NCI-H69 (cell line): ENCODE results near the gene FAM120C.
A peak's percentile ranks its signal among the peaks of the same experiment; 100 is the strongest.

Experiments used
- DNase-seq: peaks from one replicate; lab custom pipeline; 2025; lab: John Stamatoyannopoulos, UW

The FAM120C gene, protein sequence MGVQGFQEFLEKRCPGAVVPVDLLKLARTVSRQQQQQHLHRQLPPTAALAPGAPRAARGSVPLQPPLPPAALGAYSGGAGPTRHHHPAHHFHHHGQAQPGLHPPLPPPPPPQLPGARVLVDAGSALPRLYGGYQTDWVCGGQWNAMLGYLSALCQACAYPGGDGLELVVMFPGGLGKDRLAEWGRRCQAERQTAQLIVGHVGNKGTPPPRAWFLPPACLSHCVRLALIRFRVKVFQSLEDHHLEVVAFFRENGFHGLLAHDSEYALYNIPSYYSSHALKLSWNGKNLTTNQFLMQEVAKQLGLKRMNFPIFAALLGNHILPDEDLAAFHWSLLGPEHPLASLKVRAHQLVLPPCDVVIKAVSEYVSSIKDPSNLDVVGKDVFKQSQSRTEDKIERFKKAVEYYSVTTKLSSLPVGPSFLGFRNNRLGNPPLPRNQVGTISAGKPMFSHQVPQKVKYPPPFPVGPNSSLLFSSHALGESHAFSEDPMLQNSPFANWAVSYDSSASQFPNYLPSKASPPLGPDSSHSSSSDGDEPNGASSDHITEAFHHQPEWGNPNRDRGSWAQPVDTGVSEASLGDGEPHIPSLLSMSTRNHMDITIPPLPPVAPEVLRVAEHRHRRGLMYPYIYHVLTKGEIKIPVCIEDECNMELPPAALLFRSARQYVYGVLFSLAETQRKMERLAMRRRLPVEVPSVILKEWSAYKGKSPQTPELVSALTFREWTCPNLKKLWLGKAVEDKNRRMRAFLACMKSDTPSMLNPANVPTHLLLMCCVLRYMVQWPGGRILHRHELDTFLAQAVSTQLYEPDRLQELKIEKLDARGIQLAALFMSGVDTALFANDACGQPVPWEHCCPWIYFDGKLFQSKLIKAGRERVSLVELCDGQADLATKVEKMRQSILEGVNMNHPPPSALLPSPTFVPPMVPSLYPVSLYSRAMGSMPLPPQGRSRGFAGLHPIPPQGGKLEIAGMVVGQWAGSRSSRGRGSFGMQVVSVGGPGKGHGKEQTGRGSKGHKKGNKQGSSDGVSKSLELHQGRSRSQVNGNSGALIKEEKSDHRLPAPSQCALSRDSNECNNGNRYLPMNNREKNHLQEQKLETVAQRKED

DNA sequence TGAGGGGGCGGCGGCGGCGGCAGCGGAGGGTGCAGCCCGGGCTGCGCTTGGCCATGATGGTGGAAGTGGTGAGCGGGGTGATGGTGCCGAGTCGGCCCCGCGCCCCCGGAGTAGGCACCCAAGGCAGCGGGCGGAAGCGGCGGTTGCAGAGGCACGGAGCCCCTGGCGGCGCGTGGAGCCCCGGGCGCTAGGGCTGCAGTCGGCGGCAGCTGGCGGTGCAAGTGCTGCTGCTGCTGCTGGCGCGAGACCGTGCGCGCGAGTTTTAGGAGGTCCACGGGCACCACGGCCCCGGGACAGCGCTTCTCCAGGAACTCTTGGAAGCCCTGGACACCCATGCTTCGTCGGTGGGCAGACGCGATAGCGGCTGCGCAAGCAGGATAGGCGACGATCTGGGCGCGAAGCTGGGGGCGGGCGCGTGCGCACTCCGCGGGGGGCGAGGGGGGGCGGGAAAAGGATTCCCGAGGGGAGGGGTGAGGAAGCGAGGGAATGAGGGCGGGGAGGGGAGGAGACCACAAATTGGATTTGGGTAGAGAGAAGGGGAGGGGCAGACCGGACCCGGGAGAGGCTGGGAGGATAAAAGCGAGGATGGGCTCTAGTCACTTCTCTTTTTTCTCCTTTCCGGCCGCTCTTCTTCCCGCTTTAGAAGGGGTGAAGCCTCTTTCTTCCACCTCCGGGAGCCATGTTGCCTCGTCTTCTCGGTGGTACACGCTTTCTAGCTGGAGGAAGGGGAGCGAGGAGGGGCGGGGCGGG lies at the start of gene FAM120C:
Gene FAM120C, minus strand, starts transcription at position 391 of the 750 bp plus-strand sequence. Its CDS starts 56 bp downstream, at position 335.
- peak; percentile 88 for DNase-seq

DNA sequence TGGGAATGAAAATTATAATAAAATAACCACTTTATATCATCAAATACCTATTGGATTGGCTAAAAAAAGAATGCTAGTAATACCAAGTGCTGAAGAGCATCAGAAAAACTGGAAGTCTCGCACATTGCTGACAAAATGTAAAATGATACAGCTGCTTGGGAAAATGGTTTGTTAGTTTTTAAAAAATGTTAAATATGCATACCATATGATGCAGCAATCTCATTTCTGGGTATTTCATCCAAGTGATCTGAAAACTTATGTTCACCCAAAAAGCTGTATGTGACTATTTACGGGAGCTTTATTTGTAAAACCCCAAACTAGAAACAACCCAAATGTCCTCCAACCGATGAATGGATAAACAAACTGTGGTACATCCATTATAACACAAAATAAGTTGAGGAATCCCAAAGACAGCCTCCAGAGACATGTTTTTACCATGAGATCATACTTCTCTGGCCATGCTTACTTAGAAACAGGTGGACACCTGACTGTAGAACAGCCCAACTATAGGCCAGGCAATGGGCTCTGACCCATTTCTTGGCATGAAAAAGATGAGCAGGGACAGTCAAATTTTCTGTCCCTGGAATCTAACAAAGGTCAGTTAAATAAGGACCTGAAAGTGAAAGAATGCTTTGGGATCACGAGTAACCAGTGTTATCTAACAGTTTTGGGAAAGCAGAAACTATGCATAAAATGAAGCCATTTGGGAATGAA lies 47.5 kb upstream of the FAM120C start:
- no peak for DNase-seq

DNA sequence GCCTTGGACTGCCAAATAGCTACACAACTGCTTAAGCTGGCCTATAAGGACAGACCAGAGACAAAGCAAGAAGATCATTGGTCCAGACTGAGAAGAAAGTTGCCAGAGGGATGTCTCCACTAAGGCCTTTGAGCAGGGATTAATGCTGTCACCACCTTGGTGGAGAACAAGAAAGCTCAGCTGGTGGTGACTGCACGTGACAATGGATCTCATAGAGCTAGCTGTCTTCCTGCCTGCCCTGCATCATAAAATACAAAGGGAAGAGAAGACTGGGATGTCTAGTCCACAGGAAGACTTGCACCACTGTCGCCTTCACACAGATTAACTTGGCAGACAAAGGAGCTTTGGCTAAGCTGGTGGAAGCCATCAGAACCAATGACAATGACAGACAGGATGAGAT lies 40.5 kb upstream of the FAM120C start:
- DNase-seq, result peak; percentile 0

DNA sequence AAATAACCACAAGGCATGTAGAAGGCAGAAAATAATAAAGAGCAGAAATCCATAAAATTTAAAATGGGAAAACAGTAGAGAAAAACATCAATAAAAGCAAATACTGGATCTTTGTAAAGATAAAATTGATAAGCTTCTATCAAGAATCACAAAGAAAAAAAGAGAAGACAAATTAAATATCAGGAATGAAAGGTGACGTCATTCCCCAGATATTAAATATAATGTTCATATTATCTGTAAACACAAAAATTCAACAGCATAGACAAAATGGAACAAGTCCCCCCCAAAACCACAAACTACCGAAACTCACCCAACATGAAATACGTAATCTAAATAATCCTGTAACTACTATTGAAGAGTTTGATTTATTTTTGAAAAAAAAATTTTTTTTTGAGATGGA lies 30.5 kb upstream of the FAM120C start:
- DNase-seq, result no peak

DNA sequence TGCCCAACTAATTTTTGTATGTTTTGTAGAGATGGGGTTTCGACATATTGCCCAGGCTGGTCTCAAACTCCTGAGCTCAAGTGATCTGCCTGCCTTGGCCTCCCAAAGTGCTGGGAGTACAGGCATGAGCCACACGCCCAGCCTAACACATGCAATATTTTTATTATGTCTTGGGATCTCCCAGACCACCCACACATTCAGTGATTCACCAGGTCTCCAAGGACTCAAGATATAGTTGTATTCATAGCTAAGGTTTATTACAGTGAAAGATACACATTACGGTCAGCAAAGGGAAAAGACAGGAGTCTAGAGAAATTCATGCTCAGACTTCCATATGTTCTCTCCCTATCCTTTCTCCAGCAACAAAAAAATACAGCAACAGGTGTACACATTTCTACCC lies 25.5 kb upstream of the FAM120C start:
- no peak for DNase-seq

DNA sequence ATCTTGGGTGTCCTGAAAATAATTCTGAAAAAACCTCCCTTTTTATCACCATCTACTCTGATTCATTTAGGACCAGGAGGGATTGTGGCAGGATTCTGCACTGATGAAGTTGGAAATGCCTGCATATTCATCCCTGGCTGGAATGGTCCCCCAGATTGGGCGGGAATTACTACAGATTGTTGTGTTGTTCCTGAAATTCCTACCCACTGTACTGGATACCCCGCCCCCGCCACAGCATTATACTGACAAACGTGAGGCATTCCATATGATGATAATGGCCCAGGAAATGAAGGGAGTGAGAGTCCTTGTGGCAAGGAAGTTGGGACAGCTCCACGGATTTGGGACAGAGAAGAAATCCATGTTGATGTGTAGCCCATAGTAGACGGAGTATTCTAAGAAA lies 15.2 kb upstream of the FAM120C start:
- DNase-seq, result no peak

DNA sequence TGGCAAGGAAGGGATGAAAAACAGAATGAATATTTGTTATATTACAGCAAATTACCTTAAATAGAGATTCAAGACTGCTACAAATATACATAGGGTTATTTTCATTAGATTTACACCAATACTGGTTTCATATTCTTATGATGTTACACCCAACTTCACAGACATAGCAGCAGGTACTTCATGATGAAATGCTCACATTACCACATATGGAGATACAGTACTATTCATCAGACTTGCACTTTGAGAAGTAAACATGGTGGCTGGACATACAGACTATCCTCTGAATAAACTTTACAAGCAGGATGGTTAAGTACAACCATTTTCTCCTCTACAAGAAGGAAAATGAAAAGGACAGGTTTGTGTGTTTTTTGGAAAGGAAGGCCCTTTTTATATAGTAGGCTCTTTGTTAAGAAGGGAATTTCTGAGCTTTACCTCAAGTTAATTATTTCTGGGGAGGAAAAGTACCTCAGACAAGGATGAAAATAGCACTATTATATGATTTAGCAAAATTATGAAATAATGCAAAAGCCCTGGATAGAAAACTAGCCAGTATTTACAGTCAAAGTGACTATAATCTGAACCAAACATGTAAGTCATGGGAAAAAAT lies 12.0 kb upstream of the FAM120C start:
- no peak for DNase-seq

DNA sequence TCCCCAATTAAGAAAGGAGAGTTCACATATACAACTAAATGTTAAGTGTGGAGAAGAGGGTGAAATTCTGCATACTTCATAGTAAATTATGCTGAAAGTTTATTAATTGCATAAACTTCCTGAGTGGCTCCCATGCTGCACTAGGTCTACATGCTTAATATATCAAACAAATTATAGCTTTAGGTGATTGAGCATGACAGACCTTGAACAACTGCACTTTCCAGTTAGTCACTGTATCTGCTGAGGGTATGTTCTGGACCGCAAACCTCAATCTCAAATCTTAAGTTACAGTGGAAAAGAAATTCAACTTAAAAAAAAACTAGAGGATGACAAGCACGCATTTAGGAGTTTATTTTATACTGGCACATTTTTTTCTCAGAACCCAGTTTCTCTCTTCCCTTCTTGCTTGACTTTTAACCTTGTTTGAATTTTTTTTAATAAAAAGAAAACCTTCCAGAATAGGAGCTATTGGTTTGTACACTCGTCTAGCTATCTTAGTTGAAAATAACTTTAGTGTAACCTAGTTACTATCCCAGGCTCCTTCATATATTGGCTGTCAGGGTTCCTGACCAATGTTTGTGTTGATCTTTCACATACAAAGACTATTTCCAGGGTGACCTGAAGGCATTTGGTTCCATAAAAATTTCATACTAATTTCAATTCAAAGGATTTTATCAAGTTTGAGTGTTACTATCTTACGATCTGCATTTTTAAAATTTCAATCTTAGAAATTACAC lies 10.2 kb upstream of the FAM120C start:
- DNase-seq, result no peak

DNA sequence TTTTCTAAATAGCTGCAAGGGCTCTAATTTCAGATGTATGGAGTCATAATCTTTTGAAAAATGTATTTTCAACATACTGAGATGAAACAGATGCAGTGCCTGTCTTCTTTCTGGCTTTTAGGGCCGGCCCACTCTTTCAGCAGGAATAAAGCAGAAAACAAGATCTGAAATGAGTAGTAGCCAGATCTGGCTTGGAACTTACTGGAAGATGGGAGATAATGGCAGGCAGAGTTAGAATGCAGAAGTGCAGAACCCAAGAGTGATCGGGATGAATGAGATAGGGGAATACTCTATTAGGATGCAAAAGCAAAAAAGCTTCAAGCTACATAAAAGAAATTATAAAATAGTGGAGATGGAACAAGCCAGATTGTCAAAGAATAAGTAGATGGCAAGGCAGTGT lies 1.4 kb upstream of the FAM120C start:
- no peak for DNase-seq

DNA sequence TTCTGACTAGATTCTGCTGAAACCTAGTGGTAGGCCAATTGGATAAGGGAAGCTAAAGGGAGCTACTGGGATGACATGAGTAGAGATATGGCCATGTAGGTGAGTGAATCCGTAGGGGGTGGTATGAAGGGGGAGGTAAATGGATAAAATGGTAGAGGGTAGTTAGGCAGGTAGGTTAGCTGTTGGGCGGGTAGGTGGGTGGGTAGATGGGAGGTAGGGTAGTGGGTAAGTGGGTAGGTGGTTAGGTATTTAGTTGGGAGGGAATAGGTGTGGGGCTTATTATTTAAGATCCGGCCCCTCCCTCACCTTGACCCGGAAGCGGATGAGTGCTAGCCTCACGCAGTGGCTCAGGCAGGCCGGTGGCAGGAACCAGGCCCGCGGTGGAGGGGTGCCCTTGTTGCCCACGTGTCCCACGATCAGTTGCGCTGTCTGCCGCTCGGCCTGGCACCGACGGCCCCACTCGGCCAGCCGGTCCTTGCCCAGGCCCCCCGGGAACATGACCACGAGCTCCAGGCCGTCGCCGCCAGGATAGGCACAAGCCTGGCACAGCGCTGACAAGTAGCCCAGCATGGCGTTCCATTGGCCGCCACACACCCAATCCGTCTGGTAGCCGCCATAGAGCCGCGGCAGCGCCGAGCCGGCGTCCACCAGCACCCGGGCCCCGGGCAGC lies 725 bp downstream of the FAM120C start:
- DNase-seq, result peak; percentile 77

DNA sequence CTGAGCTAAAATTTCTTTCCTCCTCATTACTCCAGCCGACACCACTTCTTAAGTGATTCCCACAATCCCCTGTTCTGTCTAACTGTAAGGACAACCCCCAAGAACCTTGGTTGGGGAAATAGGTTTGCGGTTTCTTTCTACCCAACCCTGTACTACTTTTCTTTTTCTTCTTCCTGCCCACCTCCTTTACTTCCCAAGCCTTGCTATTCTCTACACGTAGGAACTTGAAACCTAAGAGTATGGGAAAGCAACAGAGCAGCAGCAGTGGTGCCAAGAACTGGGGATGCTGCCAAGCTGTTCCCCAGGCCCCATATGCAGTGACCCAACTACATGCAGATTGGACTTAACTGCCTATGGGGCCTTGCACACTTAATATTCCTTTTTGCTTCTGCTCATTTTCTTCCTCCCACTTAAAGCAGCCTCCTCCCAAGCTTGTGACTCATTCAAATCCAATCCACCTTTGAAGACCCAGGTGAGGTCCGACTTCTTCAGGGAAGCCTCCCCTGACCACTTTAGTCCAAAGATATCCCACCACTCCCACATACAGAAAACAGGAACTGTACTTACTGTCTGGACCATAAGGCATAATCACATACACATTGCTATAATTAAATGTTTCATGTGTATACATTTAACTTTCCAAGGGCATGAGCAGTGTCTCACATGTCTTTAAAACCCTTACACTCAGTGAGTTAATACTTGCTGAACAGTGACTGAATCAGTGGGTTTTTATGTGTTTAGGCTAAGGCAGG lies 1.7 kb downstream of the FAM120C start:
- peak; percentile 15 for DNase-seq

DNA sequence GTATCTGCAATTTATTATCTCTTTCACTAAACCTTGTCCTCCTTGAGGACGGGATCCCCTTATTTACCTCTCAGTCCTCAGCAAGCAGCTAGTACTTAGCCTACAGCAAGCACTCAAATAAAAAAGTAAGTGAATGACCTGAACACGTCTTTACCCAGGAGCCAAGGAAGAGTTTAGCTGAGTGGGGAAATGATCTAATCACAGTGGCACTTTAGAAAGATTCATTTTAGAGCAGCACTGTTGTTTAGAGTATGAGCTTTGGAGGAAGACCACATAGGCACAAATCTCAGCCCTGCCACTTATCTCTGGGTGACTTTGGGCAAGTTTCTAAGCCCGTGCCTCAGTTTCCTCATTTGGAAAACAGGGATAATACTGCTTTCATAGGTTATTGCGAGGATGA lies 2.7 kb downstream of the FAM120C start:
- no peak for DNase-seq

DNA sequence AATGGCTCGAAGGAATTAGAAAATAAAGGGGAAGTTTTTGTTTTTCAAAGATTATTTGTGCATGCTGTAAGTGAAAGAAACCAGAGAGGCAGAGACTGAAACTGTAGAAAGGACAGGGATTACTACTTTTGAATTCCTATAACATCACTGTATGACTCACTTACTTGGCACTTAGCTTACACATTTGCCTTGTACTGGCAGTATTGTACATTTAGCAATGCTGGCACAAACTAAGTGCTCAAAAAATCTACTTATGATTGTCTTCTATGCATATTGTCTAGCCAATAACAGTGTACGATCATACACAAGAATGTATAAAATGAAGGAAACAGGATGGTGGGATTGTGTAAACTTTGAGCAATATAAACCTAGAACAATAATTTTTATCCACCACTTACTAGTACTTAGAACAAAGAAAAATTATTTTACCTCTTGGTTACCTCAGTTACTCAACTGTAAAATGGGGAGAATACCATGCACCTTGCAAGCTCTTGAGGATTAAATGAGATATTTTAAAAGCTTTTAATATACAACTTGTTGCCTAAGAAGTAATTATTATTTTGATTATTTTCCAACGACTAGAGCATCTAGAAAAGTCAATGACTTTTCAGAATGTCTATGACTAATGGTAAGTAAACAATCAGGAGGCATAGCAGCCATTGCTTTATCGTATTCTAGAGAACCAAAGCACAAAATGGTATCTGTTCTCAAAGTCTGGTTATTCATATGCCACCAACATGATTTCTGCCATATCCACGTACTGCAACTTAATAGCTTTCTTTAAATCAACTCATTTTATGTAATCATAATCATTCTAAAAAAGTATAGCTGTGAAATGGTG lies 4.7 kb downstream of the FAM120C start:
- no peak for DNase-seq

DNA sequence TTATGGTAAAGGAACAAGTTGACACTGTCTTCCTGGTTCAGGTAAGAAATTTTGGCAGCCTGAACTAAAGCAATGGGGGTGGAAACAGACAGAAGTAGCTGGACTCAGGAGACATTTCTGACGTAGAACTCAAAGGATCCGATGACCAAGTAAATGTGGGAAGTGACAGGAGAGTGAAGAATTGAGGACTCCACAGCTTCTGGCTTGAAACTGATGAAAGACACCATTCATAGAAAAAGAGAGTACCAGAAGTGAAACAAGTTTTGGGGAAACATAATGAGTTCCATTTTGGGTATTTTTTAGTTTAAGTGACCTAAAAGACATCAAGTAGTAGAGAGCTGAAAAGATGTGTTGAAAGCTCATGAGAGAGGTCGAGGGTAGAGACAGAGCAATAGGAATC lies 5.7 kb downstream of the FAM120C start:
- no peak for DNase-seq

DNA sequence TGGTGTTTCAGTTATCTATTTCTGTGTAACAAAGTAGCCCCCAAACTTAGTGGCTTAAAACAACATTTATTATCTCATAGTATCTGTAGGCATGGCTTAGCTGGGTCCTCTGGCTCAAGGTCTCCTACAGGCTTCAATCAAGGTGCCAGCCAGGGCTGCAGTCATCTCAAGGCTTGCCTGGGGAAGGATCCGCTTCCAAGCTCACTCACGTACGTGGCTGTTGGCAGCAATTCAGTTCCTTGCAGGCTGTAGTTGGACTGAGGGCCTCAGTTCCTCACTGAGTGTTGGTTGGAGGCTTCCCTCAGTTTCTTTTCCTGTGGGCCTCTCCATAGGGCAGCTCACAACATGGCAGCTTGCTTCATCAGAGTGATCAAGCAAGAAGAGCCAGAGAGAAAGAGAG lies 9.3 kb downstream of the FAM120C start:
- no peak for DNase-seq

DNA sequence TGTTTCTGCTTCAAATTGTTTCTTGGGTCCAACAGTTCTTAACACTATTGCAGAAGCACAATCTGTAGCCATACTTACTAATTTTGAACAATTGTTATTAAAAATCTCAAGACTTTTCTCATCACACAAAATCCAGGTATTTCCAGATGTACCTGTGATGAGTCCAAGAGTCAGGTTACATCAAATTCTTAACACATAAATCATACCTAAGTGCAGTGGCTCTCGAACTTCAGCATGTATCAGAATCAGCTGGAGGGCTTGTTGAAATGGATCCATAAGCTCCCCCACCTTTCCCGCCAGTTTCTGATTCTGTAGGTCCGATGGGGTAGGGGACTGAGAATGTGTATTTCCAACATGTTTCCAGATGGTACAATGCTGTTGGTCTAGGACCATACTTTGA lies 10.6 kb downstream of the FAM120C start:
- no peak for DNase-seq

DNA sequence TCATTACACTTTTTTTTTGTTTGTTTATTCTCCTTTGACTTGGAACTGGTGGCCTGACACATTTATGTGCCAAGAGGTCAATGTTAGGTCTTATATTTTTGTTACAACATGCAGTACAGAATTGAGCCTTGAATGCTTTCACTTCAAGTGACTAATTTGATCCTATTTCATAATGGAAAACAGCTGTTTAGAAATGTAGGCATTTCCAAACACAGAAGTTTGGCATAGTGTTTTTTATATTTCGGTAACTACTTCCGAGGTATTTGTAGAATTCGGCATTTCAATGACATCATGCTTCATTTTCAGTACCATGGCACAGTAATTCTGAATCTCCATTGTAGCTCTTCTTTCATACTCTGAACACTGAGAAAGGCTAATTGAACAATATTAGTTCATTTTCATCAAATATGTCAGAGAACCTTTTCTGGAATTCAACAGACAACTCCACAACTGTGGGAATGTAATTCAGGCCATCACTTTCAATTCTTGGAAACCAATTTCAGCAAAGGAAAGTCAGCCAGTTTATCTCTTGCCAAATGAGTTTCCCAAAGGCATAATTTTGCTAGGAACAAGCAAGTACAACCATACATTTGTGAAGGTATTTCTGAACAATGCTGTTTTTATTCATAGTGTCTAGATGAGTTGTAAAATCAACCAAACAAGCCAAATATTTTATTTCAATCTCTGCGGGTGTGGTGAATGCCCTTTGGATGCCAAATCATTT lies 11.4 kb downstream of the FAM120C start:
- no peak for DNase-seq
